Naive B cell (primary cell): ENCODE results near the gene CDHR2. TPM values are rescaled to one million over a fixed set of nuclear protein-coding genes. Genes with fewer than 3 reads are reported as not detected.
A peak's percentile ranks its signal among the peaks of the same experiment; 100 is the strongest.

Experiments used
- ATAC-seq, 2 donors: fragments of 150-1000 bp; cut with Tn5 transposase; 2 replicates each; pipeline ENCODE4 v1.10.0; 2021; ENCODE audit warnings: low read depth in 2 of 2, mild to moderate bottlenecking in 2 of 2, moderate library complexity in 2 of 2
- DNase-seq: peaks from one replicate; pipeline ENCODE4 v3.0.0; 2022
- H3K27ac Mint-ChIP-seq, 6 donors: one replicate each; pipeline ENCODE4 v1.8.0; 2020 to 2022; ENCODE audit warnings: mild to moderate bottlenecking in 6 of 6, mixed read lengths in 6 of 6, moderate library complexity in 5 of 6, inconsistent platforms in 2 of 6
- H3K27me3 Mint-ChIP-seq, 3 donors: one replicate each; pipeline ENCODE4 v1.8.0; 2021 to 2022; ENCODE audit warnings: mixed read lengths in 3 of 3, mild to moderate bottlenecking in 1 of 3
- H3K36me3 Mint-ChIP-seq, 2 donors: one replicate each; pipeline ENCODE4 v1.8.0; 2020 to 2022; ENCODE audit warnings: mixed read lengths in 2 of 2, inconsistent platforms in 1 of 2, mild to moderate bottlenecking in 1 of 2
- H3K4me1 Mint-ChIP-seq, 3 donors: one replicate each; pipeline ENCODE4 v1.8.0; 2020 to 2022; ENCODE audit warnings: mixed read lengths in 3 of 3, inconsistent platforms in 1 of 3, mild to moderate bottlenecking in 1 of 3, moderate library complexity in 1 of 3
- H3K4me3 Mint-ChIP-seq, 8 donors: one replicate each; pipeline ENCODE4 v1.8.0; 2020 to 2022; ENCODE audit warnings: mild to moderate bottlenecking in 8 of 8, mixed read lengths in 8 of 8, moderate library complexity in 8 of 8, inconsistent platforms in 2 of 8
- H3K9me3 Mint-ChIP-seq, 7 donors: one replicate each; pipeline ENCODE4 v1.8.0; 2020 to 2022; ENCODE audit warnings: mixed read lengths in 7 of 7, mild to moderate bottlenecking in 5 of 7, inconsistent platforms in 2 of 7, moderate library complexity in 1 of 7
- polyA plus RNA-seq, 6 donors: library from polyadenylated mRNA; unstranded; fragments of 300-500 nt; fragmentation: Illumina TruSeq; gene quantifications; one replicate each; pipeline ENCODE4 v1.2.3, GENCODE V29; 2021; ENCODE audit warnings: low read depth in 6 of 6

Gene CDHR2
- polyA plus RNA-seq, 6 donors from 2014 or later, result not detected

DNA sequence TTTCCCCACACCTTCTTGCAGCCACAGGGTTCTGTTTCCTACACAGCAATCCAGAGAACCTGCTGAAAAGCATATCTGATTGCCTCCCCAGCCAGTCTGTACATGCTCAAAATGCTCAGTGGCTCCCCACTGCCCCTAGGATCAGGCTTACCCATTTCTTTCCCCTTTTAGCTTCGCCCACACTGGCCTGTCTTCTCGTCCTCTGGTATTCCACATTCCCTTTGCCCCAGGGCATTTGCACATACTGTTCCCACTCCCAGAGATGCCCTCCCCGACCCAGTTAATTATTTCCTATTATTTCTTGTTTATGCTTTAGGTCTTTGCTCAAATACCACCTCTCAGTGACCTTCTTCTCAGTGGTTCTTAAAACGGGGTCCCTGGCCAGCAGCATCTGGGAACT lies 91.5 kb downstream of the CDHR2 start:
- no peaks in the 10 kb centered on the region for H3K36me3 Mint-ChIP-seq
- ATAC-seq, result no peak
- H3K27ac Mint-ChIP-seq, result no peak overlapping the region
- DNase-seq, result no peak
- peaks cover 0 to 2% (median 0%) of the 10 kb centered on the region in 7 donors for H3K9me3 Mint-ChIP-seq
- H3K27me3 Mint-ChIP-seq, result peaks cover 13 to 27% (median 17%) of the 10 kb centered on the region in 3 donors
- peaks cover 0 to 5% (median 1%) of the 10 kb centered on the region in 3 donors for H3K4me1 Mint-ChIP-seq
- H3K4me3 Mint-ChIP-seq, result no peak overlapping the region

DNA sequence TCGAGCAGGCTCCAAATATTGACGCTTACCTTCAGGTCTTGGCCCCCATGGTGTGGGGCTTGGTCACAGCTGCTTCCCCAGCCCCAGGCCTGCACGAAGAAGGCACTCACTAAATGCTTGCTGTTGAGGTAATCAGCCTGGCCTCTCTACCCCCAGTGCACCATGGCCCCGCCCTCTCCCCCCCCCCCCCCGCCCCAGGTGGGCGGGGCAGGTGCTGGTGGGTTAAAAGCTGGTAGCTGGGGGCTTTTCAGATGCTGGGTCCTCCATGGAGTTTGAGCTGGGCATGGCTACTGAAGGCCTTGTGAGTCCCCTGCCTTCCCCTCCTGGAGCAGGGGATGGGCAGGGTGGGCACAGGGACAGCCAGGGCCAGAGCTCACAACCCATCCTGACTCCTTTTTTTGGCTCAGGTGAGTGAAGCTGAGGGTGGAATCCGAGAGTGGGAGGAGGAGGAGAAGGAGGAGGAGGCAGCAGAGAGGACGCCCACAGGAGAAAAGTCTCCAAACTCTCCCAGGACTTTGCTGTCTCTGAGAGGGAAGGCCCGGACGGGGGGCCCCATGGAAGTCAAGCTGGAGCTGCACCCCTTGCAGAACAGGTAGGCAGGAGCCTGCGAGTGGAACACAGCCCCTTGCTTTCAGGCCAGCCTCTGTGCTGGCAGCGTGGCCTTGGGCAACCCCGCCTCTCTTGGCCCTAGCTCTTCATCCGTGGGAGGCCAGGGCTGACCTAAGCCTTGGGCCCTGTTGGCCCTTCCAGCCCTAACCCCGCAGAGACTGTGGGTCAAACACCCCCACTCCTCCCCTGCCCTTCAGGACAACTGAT lies 93.7 kb downstream of the CDHR2 start:
- Mint-ChIP-seq H3K4me3 (peak overlapping the region in 1 of 8 donors; percentile 36), H3K9me3 (peaks cover 0 to 2% (median 0%) of the 10 kb centered on the region in 7 donors), H3K36me3 (no peaks in the 10 kb centered on the region), H3K27ac (peak overlapping the region in 1 of 6 donors; percentile 30), H3K4me1 (peaks cover 6 to 17% (median 16%) of the 10 kb centered on the region in 3 donors), H3K27me3 (peaks cover 8 to 17% (median 13%) of the 10 kb centered on the region in 3 donors)
- ATAC-seq, result no peak
- no peak for DNase-seq

DNA sequence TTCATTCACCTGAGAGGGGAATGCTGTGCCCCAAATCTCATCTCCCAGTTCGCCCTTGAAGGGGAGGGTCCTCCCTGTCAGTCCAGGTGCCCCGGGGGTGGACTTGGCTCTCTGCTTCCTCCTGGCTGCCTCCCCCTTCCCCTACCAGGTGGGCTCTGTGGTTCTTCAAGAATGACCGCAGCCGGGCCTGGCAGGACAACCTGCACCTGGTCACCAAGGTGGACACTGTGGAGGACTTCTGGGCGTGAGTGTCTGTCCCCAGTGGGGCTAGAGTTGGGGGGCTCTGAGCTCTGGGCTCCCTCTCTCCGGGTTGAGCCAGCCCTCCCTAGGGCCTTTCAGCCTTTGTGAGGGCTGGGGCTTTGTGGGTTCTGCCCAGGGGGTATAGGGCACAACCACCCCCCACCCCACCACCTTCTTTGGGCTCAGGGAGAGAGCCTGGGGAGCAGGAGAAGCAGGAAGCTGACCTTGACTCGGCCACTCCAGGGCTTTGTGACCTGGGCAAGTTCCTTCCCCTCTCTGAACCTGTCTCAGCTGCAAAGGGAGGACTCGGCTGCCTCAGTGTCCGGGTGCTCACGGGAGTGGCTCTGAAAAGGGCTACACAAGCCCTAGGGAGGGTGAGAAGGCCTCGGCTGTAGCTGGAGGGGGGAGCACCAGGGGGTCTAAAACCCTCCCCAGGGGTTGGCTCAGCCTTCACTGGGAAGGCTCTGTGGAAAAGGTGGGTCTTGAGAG lies 94.5 kb downstream of the CDHR2 start:
- H3K36me3 Mint-ChIP-seq, result no peaks in the 10 kb centered on the region
- H3K27me3 Mint-ChIP-seq, result peaks cover 0 to 12% (median 8%) of the 10 kb centered on the region in 3 donors
- ATAC-seq (no peak), DNase-seq (no peak)
- H3K4me3 Mint-ChIP-seq, result peak overlapping the region in 1 of 8 donors; percentile 36
- H3K9me3 Mint-ChIP-seq, result no peaks in the 10 kb centered on the region
- H3K4me1 Mint-ChIP-seq, result peaks cover 11 to 25% (median 23%) of the 10 kb centered on the region in 3 donors
- no peak overlapping the region for H3K27ac Mint-ChIP-seq

DNA sequence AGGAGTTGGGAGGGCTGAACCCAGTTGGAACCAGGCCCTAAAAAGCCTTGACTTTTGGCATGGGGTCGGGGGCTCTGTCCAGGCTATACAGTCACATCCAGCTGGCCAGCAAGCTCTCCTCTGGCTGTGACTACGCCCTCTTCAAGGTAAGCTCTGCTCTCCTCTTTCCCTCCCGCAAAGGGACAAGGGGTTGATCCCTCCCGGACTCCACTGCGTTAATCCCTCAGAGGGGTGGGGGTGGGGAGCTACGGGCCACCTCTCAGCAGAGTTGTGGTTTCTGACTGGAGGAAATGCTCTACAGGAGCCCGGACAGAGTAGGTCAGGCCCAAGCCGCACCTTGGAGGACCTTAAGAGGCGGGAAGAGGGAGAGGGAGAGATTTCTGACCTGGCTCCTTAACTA lies 95.2 kb downstream of the CDHR2 start:
- DNase-seq (no peak), ATAC-seq (no peak)
- Mint-ChIP-seq H3K27ac (no peak overlapping the region), H3K4me3 (peak overlapping the region in 1 of 8 donors; percentile 29), H3K27me3 (peaks cover 0 to 12% (median 8%) of the 10 kb centered on the region in 3 donors), H3K4me1 (peaks cover 17 to 31% (median 30%) of the 10 kb centered on the region in 3 donors), H3K36me3 (no peaks in the 10 kb centered on the region), H3K9me3 (no peaks in the 10 kb centered on the region)

DNA sequence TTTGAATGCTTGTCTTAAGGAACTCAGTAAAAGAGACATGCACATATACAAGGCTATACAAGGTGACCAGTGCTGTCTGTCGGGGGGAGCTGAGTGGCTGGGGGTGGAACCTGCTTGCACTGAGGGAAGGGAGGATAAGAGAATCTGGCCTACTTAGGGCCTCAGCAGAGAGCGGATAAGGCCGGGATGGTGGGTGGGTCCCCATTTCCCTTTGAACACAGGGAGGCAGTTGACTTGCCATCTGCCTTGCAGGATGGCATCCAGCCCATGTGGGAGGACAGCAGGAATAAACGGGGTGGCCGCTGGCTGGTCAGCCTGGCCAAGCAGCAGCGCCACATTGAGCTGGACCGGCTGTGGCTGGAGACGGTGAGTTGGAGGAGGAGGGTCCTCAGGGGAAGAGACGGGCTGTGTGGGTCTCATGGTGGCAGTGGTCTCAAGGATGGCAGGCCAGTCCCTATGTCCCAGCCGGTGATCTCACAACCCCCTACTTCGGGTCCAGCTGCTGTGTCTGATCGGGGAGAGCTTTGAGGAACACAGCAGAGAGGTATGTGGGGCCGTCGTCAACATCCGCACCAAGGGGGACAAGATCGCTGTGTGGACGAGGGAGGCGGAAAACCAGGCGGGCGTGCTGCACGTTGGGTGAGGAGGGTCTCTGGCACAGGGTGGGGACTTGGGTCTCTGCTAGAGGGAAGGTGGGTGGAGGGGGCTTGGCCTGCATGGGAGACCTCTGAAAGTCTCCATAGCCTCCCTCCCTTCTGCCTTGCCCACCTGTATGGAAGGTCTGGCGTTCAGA lies 95.9 kb downstream of the CDHR2 start:
- H3K27me3 Mint-ChIP-seq, result peaks cover 0 to 7% (median 5%) of the 10 kb centered on the region in 3 donors
- no peaks in the 10 kb centered on the region for H3K36me3 Mint-ChIP-seq
- H3K9me3 Mint-ChIP-seq, result no peaks in the 10 kb centered on the region
- DNase-seq (no peak), ATAC-seq (no peak)
- no peak overlapping the region for H3K27ac Mint-ChIP-seq
- H3K4me3 Mint-ChIP-seq, result peak overlapping the region in 4 of 8 donors; percentile 60 to 84 (median 82)
- peaks cover 22 to 38% (median 32%) of the 10 kb centered on the region in 3 donors for H3K4me1 Mint-ChIP-seq

Other genes starting within 250 kb of the CDHR2 start
- gene KIAA1191, start 187.6 kb upstream of the CDHR2 start, polyA plus RNA-seq, result 10 to 100 TPM; 46.8 to 56.4 (median 53.5) TPM
- 1 to 10 TPM; 1.8 to 4.1 (median 2.5) TPM for gene ARL10, start 183.9 kb upstream of the CDHR2 start, polyA plus RNA-seq
- gene NOP16, start 160.7 kb upstream of the CDHR2 start, polyA plus RNA-seq, result 10 to 100 TPM; 15.9 to 39.6 (median 26.5) TPM
- 100 to 1,000 TPM; 137 to 220 (median 172) TPM for gene HIGD2A, start 160.6 kb upstream of the CDHR2 start, polyA plus RNA-seq
- 10 to 100 TPM; 42.3 to 64.4 (median 55.2) TPM for gene CLTB, start 132.8 kb upstream of the CDHR2 start, polyA plus RNA-seq
- gene FAF2, start 101.0 kb upstream of the CDHR2 start, polyA plus RNA-seq, result 10 to 100 TPM; 11.0 to 16.3 (median 13.3) TPM
- gene RNF44, start 11.9 kb upstream of the CDHR2 start, polyA plus RNA-seq, result 1 to 10 TPM in 5 of 6 donors, under 1 TPM in 1; 0.38 to 6.1 (median 2.9) TPM
- under 1 TPM in 5 of 6 donors, not detected in 1; 0.08 to 0.65 (median 0.16) TPM for gene GPRIN1, start 60.8 kb downstream of the CDHR2 start, polyA plus RNA-seq
- 1 to 10 TPM in 3 of 6 donors, under 1 TPM in 2, not detected in 1; 0.34 to 1.1 (median 1.0) TPM for gene SNCB, start 81.2 kb downstream of the CDHR2 start, polyA plus RNA-seq
- gene EIF4E1B, start 81.3 kb downstream of the CDHR2 start, polyA plus RNA-seq, result not detected
- 10 to 100 TPM; 11.9 to 22.8 (median 18.5) TPM for gene TSPAN17, start 98.1 kb downstream of the CDHR2 start, polyA plus RNA-seq